Coronary artery (tissue), 2 donors: ENCODE results near the gene ZCCHC2.

Experiments
- DNase-seq: peaks from one replicate; pipeline ENCODE4 v3.0.0-alpha.2; 2017; ENCODE audit warnings: low spot score
- H3K27ac ChIP-seq, 2 donors: fragments of 200-600 bp; sonication (generic); one replicate each; pipeline ENCODE4 v1.5.1; 2016 to 2019
- H3K4me3 ChIP-seq: fragments of 200-600 bp; sonication (generic); 2 replicates; pipeline ENCODE4 v1.5.1; 2016; ENCODE audit warnings: mild to moderate bottlenecking, moderate library complexity
- CTCF ChIP-seq: fragments of 200-600 bp; sonication (generic); IDR thresholded peaks from one replicate; pipeline ENCODE4 v1.5.1; 2019; ENCODE audit warnings: antibody characterized with exemption

ZCCHC2 gene

GRCh38 chr18:62572456-62572855 lies 49.6 kb downstream of the ZCCHC2 start:
- TF ChIP-seq CTCF: no peak
- Histone ChIP-seq H3K27ac (no peak overlapping the region), H3K4me3 (no peak overlapping the region)
- DNase-seq: no peak

- no peak overlapping the region for H3K27ac ChIP-seq
- no peak for TF ChIP-seq CTCF
- DNase-seq: no peak
- H3K4me3 ChIP-seq: no peak overlapping the region
These were observed 52.0 kb downstream of the ZCCHC2 start for GRCh38 chr18:62574776-62575175.

GRCh38 chr18:62576271-62576670 lies 53.4 kb downstream of the ZCCHC2 start:
- DNase-seq: no peak
- no peak overlapping the region for H3K27ac ChIP-seq
- H3K4me3 ChIP-seq: no peak overlapping the region
- no peak for TF ChIP-seq CTCF

- DNase-seq: no peak
- no peak for TF ChIP-seq CTCF
- H3K4me3 ChIP-seq: no peak overlapping the region
- no peak overlapping the region for H3K27ac ChIP-seq
These were observed 54.2 kb downstream of the ZCCHC2 start for GRCh38 chr18:62576845-62577512.

GRCh38 chr18:62577765-62578164 lies 54.9 kb downstream of the ZCCHC2 start:
- H3K27ac ChIP-seq: no peak overlapping the region
- no peak overlapping the region for H3K4me3 ChIP-seq
- DNase-seq: no peak
- no peak for TF ChIP-seq CTCF

- no peak for TF ChIP-seq CTCF
- no peak for DNase-seq
- H3K27ac ChIP-seq: no peak overlapping the region
- no peak overlapping the region for H3K4me3 ChIP-seq
These were observed 56.2 kb downstream of the ZCCHC2 start for GRCh38 chr18:62578980-62579511.

GRCh38 chr18:62583376-62583775 lies 60.6 kb downstream of the ZCCHC2 start:
- no peak for TF ChIP-seq CTCF
- no peak overlapping the region for H3K4me3 ChIP-seq
- no peak for DNase-seq
- no peak overlapping the region for H3K27ac ChIP-seq
